B cell (primary cell): ENCODE data around the gene CFAP251. TPM values are rescaled to one million over a fixed set of nuclear protein-coding genes. Genes with fewer than 3 reads are reported as not detected.

Experiments
- ATAC-seq: fragments of 200-7000 bp; cut with Tn5 transposase; one replicate; pipeline ENCODE4 v1.10.0; 2021; ENCODE audit warnings: low read depth, mild to moderate bottlenecking, moderate number of reproducible peaks, moderate library complexity
- CTCF ChIA-PET: fragments of 350-600 bp; sonication (Branson Sonifier 250); formaldehyde crosslinking; loops from one replicate; lab custom pipeline; 2021; ENCODE audit warnings: antibody characterized with exemption, inconsistent platforms; lab: Charles Lee
- POLR2A ChIA-PET: fragments of 350-600 bp; sonication (Branson Sonifier 250); formaldehyde crosslinking; loops from one replicate; lab custom pipeline; 2021; ENCODE audit warnings: antibody characterized with exemption; lab: Charles Lee
- DNase-seq: peaks from one replicate; pipeline ENCODE4 v3.0.0; 2013
- H2AFZ ChIP-seq: 2 replicates; pipeline ENCODE4 v1.6.1; 2012; ENCODE audit warnings: mild to moderate bottlenecking, low read depth, low read length; ENCODE audit not compliant: insufficient read depth, poor library complexity, severe bottlenecking
- H3K27ac ChIP-seq, 2 donors: 1 replicate in 1 of 2; 2 replicates in 1 of 2; pipeline ENCODE4 v1.5.1; 2012 to 2013; ENCODE audit warnings: low read length in 2 of 2, mild to moderate bottlenecking in 2 of 2, moderate library complexity in 1 of 2
- H3K27me3 ChIP-seq, 4 experiments: fragments of 200-600 bp in 1 of 4; sonication (generic) in 1 of 4; replicated peaks in 1 of 4; 1 replicate in 2 of 4; 2 replicates in 2 of 4; pipeline versions ENCODE4 v1.6.1 to v1.7.0; 2013 to 2016; ENCODE audit warnings: low read length in 3 of 4, mild to moderate bottlenecking in 2 of 4, mixed read lengths in 1 of 4, moderate library complexity in 1 of 4; ENCODE audit not compliant: insufficient read depth in 4 of 4, control insufficient read depth in 3 of 4; ENCODE audit errors: control extremely low read depth in 1 of 4
- H3K36me3 ChIP-seq, 2 experiments: replicated peaks in 1 of 2; 1 replicate in 1 of 2; 2 replicates in 1 of 2; pipeline versions ENCODE4 v1.6.1 to v1.7.1; 2013; ENCODE audit warnings: low read length in 1 of 2; ENCODE audit not compliant: insufficient read depth in 2 of 2, control insufficient read depth in 1 of 2; ENCODE audit errors: control extremely low read depth in 1 of 2, extremely low read depth in 1 of 2
- H3K4me1 ChIP-seq, 2 donors: fragments of 200-600 bp in 1 of 2; sonication (generic) in 1 of 2; 1 replicate in 1 of 2; 2 replicates in 1 of 2; pipeline versions ENCODE4 v1.5.1 to v1.6.1; 2013 to 2017; ENCODE audit warnings: low read length in 2 of 2; ENCODE audit not compliant: control insufficient read depth in 2 of 2, insufficient read depth in 2 of 2
- H3K4me2 ChIP-seq: replicated peaks from 2 replicates; pipeline ENCODE3; 2012; ENCODE audit warnings: mild to moderate bottlenecking, low read depth, low read length; ENCODE audit not compliant: poor library complexity, severe bottlenecking
- H3K4me3 ChIP-seq, 5 experiments: fragments of 200-600 bp in 1 of 5; sonication (generic) in 1 of 5; 1 replicate in 3 of 5; 2 replicates in 2 of 5; pipeline versions ENCODE4 v1.5.1 to v1.7.0; 2011 to 2016; ENCODE audit warnings: low read length in 4 of 5, mild to moderate bottlenecking in 4 of 5, low read depth in 2 of 5, control low read depth in 1 of 5, moderate library complexity in 1 of 5; ENCODE audit not compliant: insufficient read depth in 1 of 5; ENCODE audit errors: control extremely low read depth in 1 of 5, extremely low read depth in 1 of 5
- H3K79me2 ChIP-seq: fragments of 200-600 bp; sonication (generic); one replicate; pipeline ENCODE4 v1.6.0; 2016; ENCODE audit warnings: low read length; ENCODE audit not compliant: control insufficient read depth, insufficient read depth
- H3K9ac ChIP-seq: fragments of 200-600 bp; sonication (generic); 2 replicates; pipeline ENCODE4 v1.6.1; 2017; ENCODE audit warnings: mild to moderate bottlenecking, low read length, moderate library complexity
- H3K9me3 ChIP-seq, 3 donors: one replicate each; pipeline versions ENCODE4 v1.6.1 to v1.7.1; 2013; ENCODE audit warnings: low read length in 2 of 3; ENCODE audit not compliant: control insufficient read depth in 2 of 3, insufficient read depth in 1 of 3; ENCODE audit errors: control extremely low read depth in 1 of 3
- H4K20me1 ChIP-seq: 2 replicates; pipeline ENCODE4 v1.6.0; 2012; ENCODE audit warnings: mild to moderate bottlenecking, low read length; ENCODE audit not compliant: insufficient read depth, control insufficient read depth, poor library complexity, severe bottlenecking
- H3K27ac Mint-ChIP-seq: one replicate; pipeline ENCODE4 v1.8.0; 2021; ENCODE audit warnings: mixed read lengths
- H3K27me3 Mint-ChIP-seq: one replicate; pipeline ENCODE4 v1.8.0; 2021; ENCODE audit warnings: mixed read lengths
- H3K4me1 Mint-ChIP-seq: one replicate; pipeline ENCODE4 v1.8.0; 2021; ENCODE audit warnings: mixed read lengths
- H3K4me3 Mint-ChIP-seq: one replicate; pipeline ENCODE4 v1.8.0; 2021; ENCODE audit warnings: mixed read lengths
- H3K9me3 Mint-ChIP-seq: one replicate; pipeline ENCODE4 v1.8.0; 2022; ENCODE audit warnings: mixed read lengths; ENCODE audit not compliant: insufficient read depth
- CTCF ChIP-seq: fragments of 200-600 bp; IDR thresholded peaks from one replicate; pipeline ENCODE4 v1.8.0; 2022; ENCODE audit warnings: antibody characterized with exemption, mild to moderate bottlenecking
- EZH2 ChIP-seq: IDR thresholded peaks from 2 replicates; pipeline ENCODE4 v1.6.1; 2012; ENCODE audit warnings: borderline replicate concordance, low read depth, mild to moderate bottlenecking, moderate library complexity, low read length; ENCODE audit not compliant: insufficient read depth, poor library complexity, severe bottlenecking
- WGBS: methylation state at CpG from one replicate; pipeline ENCODE4 v1.1.5; 2013; ENCODE audit warnings: missing lambda C conversion rate; ENCODE audit not compliant: insufficient coverage; 5-methylcytosine and 5-hydroxymethylcytosine counted together
- intact Hi-C: fragments of 100-400 bp; cut with micrococcal nuclease; formaldehyde crosslinking; loops from one replicate; pipeline ENCODE4 v1.10.0; 2022
- polyA plus RNA-seq: library from polyadenylated mRNA; depleted of rRNA; stranded (reverse); fragments of >200 nt; gene quantifications from 2 replicates; pipeline ENCODE4 v1.2.3, GENCODE V29; 2012
- total RNA-seq, 2 donors: library from RNA; stranded (reverse); fragments of 120-200 nt in 1 of 2; gene quantifications; 1 replicate in 1 of 2; 2 replicates in 1 of 2; pipeline versions ENCODE4 v1.2.3 to v1.2.4, GENCODE V29; 2013 to 2022

Gene CFAP251
- total and polyA plus RNA-seq, 2 donors (not counting 1 experiment from before 2014, with no cell fraction given): 0.22 to 1.6 TPM

GRCh38 chr12:121976950-121977349, 58.6 kb downstream of the CFAP251 start:
- ATAC-seq (no peak), DNase-seq (no peak)
- peaks cover 0 to 10% (median 9%) of the 10 kb centered on the region in 3 donors for H3K9me3 ChIP-seq
- H3K27ac Mint-ChIP-seq: no peak overlapping the region
- no peak overlapping the region for H3K4me3 ChIP-seq
- H3K4me2 ChIP-seq: no peak overlapping the region
- H3K27me3 Mint-ChIP-seq: no peaks in the 10 kb centered on the region
- no peaks in the 10 kb centered on the region for H4K20me1 ChIP-seq
- no peak overlapping the region for H3K27ac ChIP-seq
- TF ChIP-seq EZH2: no peak
- TF ChIP-seq CTCF: no peak
- peaks cover 3% of the 10 kb centered on the region for H3K9me3 Mint-ChIP-seq
- intact Hi-C loops: no loop called here
- no peaks in the 10 kb centered on the region for H3K36me3 ChIP-seq
- H3K27me3 ChIP-seq: no peaks in the 10 kb centered on the region
- 94% methylated on average over 3 of the region's 5 CpGs for WGBS
- H3K4me3 Mint-ChIP-seq: no peak overlapping the region
- H2AFZ ChIP-seq: no peak overlapping the region
- H3K9ac ChIP-seq: no peak overlapping the region
- ChIA-PET POLR2A (no interaction called here), CTCF (no interaction called here)
- H3K79me2 ChIP-seq: no peaks in the 10 kb centered on the region
- peaks cover 28% of the 10 kb centered on the region for H3K4me1 Mint-ChIP-seq
- H3K4me1 ChIP-seq: peaks cover 33 to 35% of the 10 kb centered on the region in 2 donors

DNA sequence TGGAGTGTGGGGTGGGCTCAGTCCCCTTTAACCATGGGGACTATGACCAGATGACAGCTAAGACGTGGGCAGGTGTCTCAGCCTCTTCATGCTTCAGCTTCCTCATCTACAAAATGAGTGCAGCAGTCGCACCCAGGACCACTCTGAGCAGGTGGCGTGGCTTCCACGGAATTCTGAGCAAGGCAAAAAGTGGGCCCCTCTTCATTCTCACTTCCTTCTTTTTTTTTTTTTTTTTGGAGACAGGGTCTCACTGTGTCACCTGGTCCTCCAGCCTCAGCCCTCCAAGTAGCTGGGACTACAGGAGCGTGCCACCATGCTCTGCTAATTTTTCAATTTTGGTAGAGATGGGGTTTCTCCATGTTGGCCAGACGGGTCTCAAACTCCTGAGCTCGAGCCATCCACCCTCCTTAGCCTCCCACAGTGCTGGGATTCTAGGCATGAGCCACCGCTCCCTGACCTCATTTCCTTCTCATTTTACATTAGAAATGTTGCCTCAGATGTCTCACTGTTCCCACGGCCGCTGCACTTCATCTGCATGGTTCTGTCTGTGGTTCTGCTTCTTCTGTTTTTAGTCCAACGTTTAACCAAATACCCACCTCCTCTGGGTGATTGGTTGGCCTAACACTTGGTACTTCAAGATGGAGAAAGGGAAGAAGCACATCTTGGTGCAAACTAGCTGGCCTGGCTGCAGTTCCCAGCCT, 61.9 kb downstream of the CFAP251 start:
- H3K4me3 ChIP-seq: peak overlapping the region in 4 of 5 experiments; percentile 2 to 39 (median 12)
- 3% methylated on average over 7 of the region's 11 CpGs for WGBS
- peak overlapping the region; percentile 62 for H3K4me2 ChIP-seq
- peaks cover 53 to 64% of the 10 kb centered on the region in 2 donors for H3K4me1 ChIP-seq
- Mint-ChIP-seq H3K4me3 (peak overlapping the region; percentile 81), H3K4me1 (peaks cover 55% of the 10 kb centered on the region), H3K27ac (peak overlapping the region; percentile 95), H3K9me3 (no peaks in the 10 kb centered on the region), H3K27me3 (no peaks in the 10 kb centered on the region)
- H3K9ac ChIP-seq: peak overlapping the region; percentile 21
- H3K27me3 ChIP-seq: no peaks in the 10 kb centered on the region
- ATAC-seq: peak; percentile 74
- CTCF ChIA-PET: interaction anchor here (0.6 to 3.5 kb wide), 18 partner anchors 11 to 1403 kb away, joined by 3 to 14 read pairs (median 4); partner anchors contain the start of gene BCL7A
- no peaks in the 10 kb centered on the region for H3K36me3 ChIP-seq
- H3K27ac ChIP-seq: peak overlapping the region; percentile 63 to 81
- intact Hi-C loops: loop anchor here (1.0 kb wide), 3 partner anchors 12 to 44 kb away; no protein-coding TSS in a partner anchor
- POLR2A ChIA-PET: interaction anchor here (0.6 to 2.4 kb wide), 15 partner anchors 12 to 1509 kb away, joined by 3 to 17 read pairs (median 5); partner anchors contain the start of gene BCL7A
- TF ChIP-seq CTCF: no peak
- no peak for TF ChIP-seq EZH2
- H2AFZ ChIP-seq: peak overlapping the region; percentile 53
- H3K79me2 ChIP-seq: no peaks in the 10 kb centered on the region
- no peaks in the 10 kb centered on the region for H3K9me3 ChIP-seq
- H4K20me1 ChIP-seq: no peaks in the 10 kb centered on the region
- peak; percentile 85 for DNase-seq
